Adrenal gland (tissue), 12 donors: ENCODE data around the gene SOD3. TPM values are rescaled to one million over a fixed set of nuclear protein-coding genes. Genes with fewer than 3 reads are reported as not detected.

Source experiments
- DNase-seq, 7 donors: peaks; one replicate each; pipeline ENCODE4 v3.0.0-alpha.2; 2019 to 2020
- H3K27ac ChIP-seq, 5 donors: fragments of 200-600 bp; sonication (generic) in 4 of 5; 1 replicate in 3 of 5; 2 replicates in 2 of 5; pipeline versions ENCODE4 v1.5.1 to v1.8.0; 2016 to 2020; ENCODE audit warnings: mild to moderate bottlenecking in 1 of 5
- H3K27me3 ChIP-seq: fragments of 200-600 bp; 2 replicates; pipeline ENCODE4 v1.8.0; 2021
- H3K36me3 ChIP-seq, 2 donors: fragments of 200-600 bp; replicated peaks in 1 of 2; 1 replicate in 1 of 2; 2 replicates in 1 of 2; pipeline versions ENCODE4 v1.5.1 to v1.8.0; 2018 to 2022
- H3K4me1 ChIP-seq, 2 donors: fragments of 200-600 bp; replicated peaks in 1 of 2; 1 replicate in 1 of 2; 2 replicates in 1 of 2; pipeline versions ENCODE4 v1.5.1 to v1.8.0; 2018 to 2021
- H3K4me3 ChIP-seq, 4 donors: fragments of 200-600 bp; sonication (generic) in 3 of 4; one replicate each; pipeline ENCODE4 v1.5.1; 2016 to 2018
- H3K9me3 ChIP-seq, 3 donors: fragments of 200-600 bp; sonication (generic) in 1 of 3; replicated peaks in 1 of 3; 1 replicate in 2 of 3; 2 replicates in 1 of 3; pipeline versions ENCODE4 v1.5.1 to v1.8.0; 2016 to 2021
- POLR2A ChIP-seq, 2 donors: fragments of 450-650 bp; IDR thresholded peaks; one replicate each; pipeline ENCODE4 v1.6.1; 2017; ENCODE audit warnings: antibody characterized with exemption in 2 of 2, mild to moderate bottlenecking in 2 of 2, moderate library complexity in 1 of 2
- WGBS, 4 donors: extraction: QIAGEN DNeasy Blood & Tissue Kit in 2 of 4; methylation state at CpG; one replicate each; pipeline versions ENCODE4 v1.1.5 to v1.1.7; 2013 to 2017; 5-methylcytosine and 5-hydroxymethylcytosine counted together
- intact Hi-C, 2 donors: fragments of 100-400 bp; cut with DNase I; formaldehyde crosslinking; loops; one replicate each; pipeline versions ENCODE4 v1.14.1 to v1.15.0; 2022 to 2023
- polyA plus RNA-seq, 3 donors: library from polyadenylated mRNA; stranded (reverse); fragments of 200-250 nt in 2 of 3; fragments of 350-450 nt in 1 of 3; fragmentation: Illumina TruSeq in 1 of 3; extraction: RNeasy Lipid Tissue Mini Kit (QIAGEN cat#74804) in 1 of 3; gene quantifications; one replicate each; pipeline ENCODE4 v1.2.3, GENCODE V29; 2013 to 2014
- total RNA-seq, 9 donors: library from RNA; depleted of rRNA in 4 of 9; stranded (reverse); fragments of >200 nt in 4 of 9; fragments of 120-200 nt in 1 of 9; fragmentation: NEBNext Ultra II Directional in 1 of 9; extraction: Animal tissue kit (Norgen Biotek cat#: 25700) in 1 of 9; gene quantifications; one replicate each; pipeline versions ENCODE4 v1.1.0 to v1.2.4, GENCODE V29; 2013 to 2023
- TF ChIP-seq, protein P1 (sequence below), 6 experiments: fragments of 450-650 bp in 4 of 6; fragments of 200-600 bp in 2 of 6; sonication (generic) in 1 of 6; IDR thresholded peaks; 1 replicate in 5 of 6; 2 replicates in 1 of 6; pipeline versions ENCODE4 v1.5.1 to v1.8.0; 2016 to 2021; ENCODE audit warnings: antibody characterized with exemption in 6 of 6, mild to moderate bottlenecking in 2 of 6, moderate library complexity in 1 of 6
- donor health status: healthy with polysubstance abuse.
- donor health status: Bipolar disorder and iron deficiency.
- donor health status: DM: yes; HTN: yes; CAD: no.
- donor health status: DM: no; HTN: no; CAD: no.
- donor health status: DM: no; HTN: no; CAD: no.
- donor health status: DM: yes; HTN: yes; CAD: no.

The SOD3 gene
- total and polyA plus RNA-seq, 12 donors, result 0.39 to 55.6 (median 23.1) TPM

GRCh38 chr4:24824720-24825119 is 29.3 kb downstream of the SOD3 start:
- Histone ChIP-seq H3K9me3 (no peaks in the 10 kb centered on the region), H3K4me1 (no peaks in the 10 kb centered on the region), H3K27ac (no peak overlapping the region), H3K27me3 (no peaks in the 10 kb centered on the region), H3K4me3 (no peak overlapping the region), H3K36me3 (no peaks in the 10 kb centered on the region)
- intact Hi-C loops, result no loop called here
- TF ChIP-seq, protein P1, sequence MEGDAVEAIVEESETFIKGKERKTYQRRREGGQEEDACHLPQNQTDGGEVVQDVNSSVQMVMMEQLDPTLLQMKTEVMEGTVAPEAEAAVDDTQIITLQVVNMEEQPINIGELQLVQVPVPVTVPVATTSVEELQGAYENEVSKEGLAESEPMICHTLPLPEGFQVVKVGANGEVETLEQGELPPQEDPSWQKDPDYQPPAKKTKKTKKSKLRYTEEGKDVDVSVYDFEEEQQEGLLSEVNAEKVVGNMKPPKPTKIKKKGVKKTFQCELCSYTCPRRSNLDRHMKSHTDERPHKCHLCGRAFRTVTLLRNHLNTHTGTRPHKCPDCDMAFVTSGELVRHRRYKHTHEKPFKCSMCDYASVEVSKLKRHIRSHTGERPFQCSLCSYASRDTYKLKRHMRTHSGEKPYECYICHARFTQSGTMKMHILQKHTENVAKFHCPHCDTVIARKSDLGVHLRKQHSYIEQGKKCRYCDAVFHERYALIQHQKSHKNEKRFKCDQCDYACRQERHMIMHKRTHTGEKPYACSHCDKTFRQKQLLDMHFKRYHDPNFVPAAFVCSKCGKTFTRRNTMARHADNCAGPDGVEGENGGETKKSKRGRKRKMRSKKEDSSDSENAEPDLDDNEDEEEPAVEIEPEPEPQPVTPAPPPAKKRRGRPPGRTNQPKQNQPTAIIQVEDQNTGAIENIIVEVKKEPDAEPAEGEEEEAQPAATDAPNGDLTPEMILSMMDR (IDR thresholded peaks at IDR 0.05), result no peak
- no peak for TF ChIP-seq POLR2A (IDR thresholded peaks at IDR 0.05)
- 93 to 96% (median 94%) methylated on average over 7 of the region's 7 CpGs for WGBS, 4 donors
- no peak for DNase-seq

DNA sequence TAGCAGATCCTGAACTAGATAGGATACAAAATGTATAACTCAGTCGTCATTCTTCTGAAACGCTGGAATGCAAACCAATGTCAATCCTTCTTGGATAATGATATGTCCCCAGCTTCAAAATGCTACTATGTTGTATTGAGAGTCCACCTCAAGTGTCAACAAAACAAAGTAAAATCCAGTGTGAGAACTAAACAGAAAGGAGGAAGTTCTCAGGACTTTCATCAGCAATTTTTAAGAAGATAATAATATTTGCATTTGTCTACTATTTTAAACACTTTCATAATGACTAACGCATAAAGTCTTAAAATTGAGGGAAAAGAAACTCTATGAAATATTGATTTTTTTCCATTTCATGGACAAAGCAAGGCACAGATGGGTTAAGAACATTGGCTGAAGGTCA is 36.3 kb downstream of the SOD3 start:
- intact Hi-C loops, result no loop called here
- WGBS, 4 donors, result 85 to 96% (median 92%) methylated on average over 3 of the region's 3 CpGs
- Histone ChIP-seq H3K27ac (no peak overlapping the region), H3K9me3 (no peaks in the 10 kb centered on the region), H3K36me3 (peaks cover 0 to 5% of the 10 kb centered on the region in 2 donors), H3K4me1 (no peaks in the 10 kb centered on the region), H3K27me3 (no peaks in the 10 kb centered on the region), H3K4me3 (no peak overlapping the region)
- TF ChIP-seq, protein P1 (IDR thresholded peaks at IDR 0.05), result no peak
- TF ChIP-seq POLR2A (IDR thresholded peaks at IDR 0.05), result no peak
- DNase-seq, result no peak

DNA sequence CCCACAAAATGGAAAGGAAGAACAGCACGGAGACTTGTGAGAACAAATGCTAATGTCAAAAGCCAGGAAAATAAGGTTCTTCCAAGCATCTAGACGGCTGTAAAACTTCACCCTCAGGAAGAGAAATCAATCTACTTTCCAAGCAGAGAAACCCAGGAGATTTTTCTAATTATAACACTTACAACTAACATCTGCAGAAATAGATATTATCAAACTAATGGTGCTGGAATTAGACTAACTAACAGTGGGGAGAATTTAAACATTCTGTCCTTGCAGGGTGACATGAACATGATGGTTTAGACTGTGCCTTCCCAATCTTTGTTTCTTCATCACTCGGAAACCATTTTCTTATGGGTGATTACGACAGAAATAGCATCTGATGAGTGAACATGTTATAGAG is 40.3 kb downstream of the SOD3 start:
- no peak overlapping the region for H3K4me3 ChIP-seq
- TF ChIP-seq POLR2A (IDR thresholded peaks at IDR 0.05), result no peak
- TF ChIP-seq, protein P1 (IDR thresholded peaks at IDR 0.05), result no peak
- H3K4me1 ChIP-seq, result no peaks in the 10 kb centered on the region
- 91 to 96% (median 93%) methylated on average over 4 of the region's 4 CpGs for WGBS, 4 donors
- no peaks in the 10 kb centered on the region for H3K9me3 ChIP-seq
- no peak overlapping the region for H3K27ac ChIP-seq
- H3K36me3 ChIP-seq, result no peaks in the 10 kb centered on the region
- no peak for DNase-seq
- no peaks in the 10 kb centered on the region for H3K27me3 ChIP-seq
- intact Hi-C loops, result no loop called here

DNA sequence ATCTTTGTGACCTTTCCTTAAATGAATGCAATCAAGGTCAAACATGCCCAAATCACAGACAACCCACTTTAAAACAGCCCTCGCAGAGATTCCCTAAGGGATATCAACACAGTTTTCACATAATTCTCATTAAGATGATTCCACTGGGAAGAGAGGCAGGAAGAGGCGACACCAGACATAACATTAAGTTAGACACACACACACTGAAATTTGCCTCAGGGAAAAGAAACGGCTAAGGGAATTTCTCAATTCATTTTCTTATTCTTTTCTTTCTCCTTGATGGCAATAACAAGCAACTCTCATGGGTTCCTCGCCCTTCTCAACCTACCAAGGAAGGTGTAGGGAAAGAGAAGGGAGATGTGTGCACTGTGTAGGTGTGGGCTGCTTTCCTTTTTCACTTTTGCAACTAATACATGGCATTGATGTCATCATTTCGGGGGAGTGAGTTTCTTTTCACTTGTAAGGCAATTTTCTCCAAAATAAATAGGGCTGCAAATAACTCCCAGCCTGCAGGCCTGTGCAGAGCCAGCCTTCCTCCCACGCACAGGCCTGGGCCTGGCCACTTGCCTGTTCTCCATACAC is 41.4 kb downstream of the SOD3 start:
- H3K4me3 ChIP-seq, result no peak overlapping the region
- no peak overlapping the region for H3K27ac ChIP-seq
- no peaks in the 10 kb centered on the region for H3K4me1 ChIP-seq
- DNase-seq, result no peak
- TF ChIP-seq POLR2A (IDR thresholded peaks at IDR 0.05), result no peak
- TF ChIP-seq, protein P1 (IDR thresholded peaks at IDR 0.05), result no peak
- H3K9me3 ChIP-seq, result no peaks in the 10 kb centered on the region
- H3K27me3 ChIP-seq, result no peaks in the 10 kb centered on the region
- intact Hi-C loops, result no loop called here
- no peaks in the 10 kb centered on the region for H3K36me3 ChIP-seq
- 88 to 94% (median 90%) methylated on average over 6 of the region's 6 CpGs for WGBS, 4 donors
